Stimulated activated CD8-positive, alpha-beta memory T cell treated with anti-CD3 and anti-CD28 coated beads, Interleukin-7, amount 100 ng/mL, for 1 hour (primary cell): ENCODE measurements around the gene KRT83.

Experiments
- DNase-seq, 2 donors: peaks; one replicate each; pipeline ENCODE4 v3.0.0-alpha.2; 2020; ENCODE audit warnings: low read depth in 2 of 2

The KRT83 gene

GRCh38 chr12:52320784-52321400 lies at the start of gene KRT83:
TSS of gene KRT83 (minus strand) at chr12:52321398. CDS start at chr12:52321335, 63 bp downstream.
- DNase-seq, result no peak

- no peak for DNase-seq
These were observed 48.6 kb upstream of the KRT83 start for GRCh38 chr12:52369809-52370208.

- no peak for DNase-seq
These were observed 48.0 kb upstream of the KRT83 start for GRCh38 chr12:52369211-52369610.

- no peak for DNase-seq
These were observed 47.3 kb upstream of the KRT83 start for GRCh38 chr12:52368508-52368907.

GRCh38 chr12:52367876-52368275 lies 46.7 kb upstream of the KRT83 start:
- no peak for DNase-seq

- DNase-seq, result no peak
These were observed 45.7 kb upstream of the KRT83 start, which contains the start of gene KRT85 for GRCh38 chr12:52366738-52367485. TSS of gene KRT85 (minus strand) at chr12:52367481. CDS start at chr12:52367405, 76 bp downstream.

GRCh38 chr12:52364901-52365489 lies 43.8 kb upstream of the KRT83 start:
- DNase-seq, result no peak

- DNase-seq, result no peak
These were observed 42.9 kb upstream of the KRT83 start for GRCh38 chr12:52364061-52364460.

- DNase-seq, result no peak
These were observed 42.0 kb upstream of the KRT83 start for GRCh38 chr12:52363111-52363679.

GRCh38 chr12:52362118-52362726 lies 41.0 kb upstream of the KRT83 start:
- no peak for DNase-seq

GRCh38 chr12:52361553-52361952 lies 40.4 kb upstream of the KRT83 start:
- no peak for DNase-seq

- no peak for DNase-seq
These were observed 39.6 kb upstream of the KRT83 start for GRCh38 chr12:52360663-52361271.

GRCh38 chr12:52360106-52360662 lies 39.0 kb upstream of the KRT83 start:
- no peak for DNase-seq

- DNase-seq, result no peak
These were observed 38.4 kb upstream of the KRT83 start for GRCh38 chr12:52359621-52360061.

- DNase-seq, result no peak
These were observed 37.6 kb upstream of the KRT83 start for GRCh38 chr12:52358575-52359350.

- no peak for DNase-seq
These were observed 35.8 kb upstream of the KRT83 start for GRCh38 chr12:52356762-52357580.

GRCh38 chr12:52356031-52356761 lies 35.0 kb upstream of the KRT83 start:
- DNase-seq, result no peak

- no peak for DNase-seq
These were observed 34.0 kb upstream of the KRT83 start for GRCh38 chr12:52355176-52355575.

- DNase-seq, result no peak
These were observed 33.0 kb upstream of the KRT83 start for GRCh38 chr12:52354200-52354599.
